Measurements from ENCODE around the gene LY86. TPM values are rescaled to one million over a fixed set of nuclear protein-coding genes. Genes with fewer than 3 reads are reported as not detected.
A peak's percentile ranks its signal among the peaks of the same experiment; 100 is the strongest.

The LY86 gene
- total RNA-seq, 2 experiments from 2014 or later: 1.3 to 2.1 TPM

DNA sequence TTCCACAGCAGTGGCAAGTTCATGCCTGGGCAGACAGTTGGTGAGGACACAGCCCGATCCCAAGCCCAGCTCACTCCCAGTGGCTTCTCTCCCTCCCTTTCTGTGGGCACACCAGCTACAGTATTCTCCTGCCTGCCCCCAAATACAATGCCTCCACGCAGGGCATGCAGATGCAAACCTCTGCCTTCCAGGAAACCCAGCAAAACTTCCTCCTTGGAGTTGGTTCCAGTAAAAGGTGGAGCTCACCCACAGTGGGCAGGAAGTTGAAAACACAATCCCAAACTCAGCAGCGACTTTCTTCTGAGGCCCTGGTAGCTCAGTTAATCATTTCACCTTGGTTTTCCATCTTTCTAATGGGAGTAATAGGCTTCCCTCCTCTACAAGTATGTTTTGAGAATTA, 93.7 kb downstream of the LY86 start:
- no peaks in the 10 kb centered on the region for H3K36me3 Mint-ChIP-seq (ENCODE audit: low read depth)
- Histone ChIP-seq H3K4me3 (ENCODE audit: low read length) (no peak overlapping the region), H3K4me1 (ENCODE audit: insufficient read depth, low read length) (peaks cover 4% of the 10 kb centered on the region), H3K36me3 (ENCODE audit: insufficient read depth, low read length) (no peaks in the 10 kb centered on the region), H3K27me3 (ENCODE audit: control insufficient read depth in 1 of 2, insufficient read depth in 2 of 2, low read length in 2 of 2) (no peaks in the 10 kb centered on the region), H3K9me3 (ENCODE audit: control insufficient read depth in 1 of 2, insufficient read depth in 1 of 2, low read length in 2 of 2) (no peaks in the 10 kb centered on the region), H3K27ac (ENCODE audit: low read depth in 1 of 2, low read length in 2 of 2) (no peak overlapping the region)
- CTCF ChIA-PET: no interaction called here
- TF ChIP-seq, protein P1, sequence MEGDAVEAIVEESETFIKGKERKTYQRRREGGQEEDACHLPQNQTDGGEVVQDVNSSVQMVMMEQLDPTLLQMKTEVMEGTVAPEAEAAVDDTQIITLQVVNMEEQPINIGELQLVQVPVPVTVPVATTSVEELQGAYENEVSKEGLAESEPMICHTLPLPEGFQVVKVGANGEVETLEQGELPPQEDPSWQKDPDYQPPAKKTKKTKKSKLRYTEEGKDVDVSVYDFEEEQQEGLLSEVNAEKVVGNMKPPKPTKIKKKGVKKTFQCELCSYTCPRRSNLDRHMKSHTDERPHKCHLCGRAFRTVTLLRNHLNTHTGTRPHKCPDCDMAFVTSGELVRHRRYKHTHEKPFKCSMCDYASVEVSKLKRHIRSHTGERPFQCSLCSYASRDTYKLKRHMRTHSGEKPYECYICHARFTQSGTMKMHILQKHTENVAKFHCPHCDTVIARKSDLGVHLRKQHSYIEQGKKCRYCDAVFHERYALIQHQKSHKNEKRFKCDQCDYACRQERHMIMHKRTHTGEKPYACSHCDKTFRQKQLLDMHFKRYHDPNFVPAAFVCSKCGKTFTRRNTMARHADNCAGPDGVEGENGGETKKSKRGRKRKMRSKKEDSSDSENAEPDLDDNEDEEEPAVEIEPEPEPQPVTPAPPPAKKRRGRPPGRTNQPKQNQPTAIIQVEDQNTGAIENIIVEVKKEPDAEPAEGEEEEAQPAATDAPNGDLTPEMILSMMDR (IDR thresholded peaks at IDR 0.05): no peak
- H3K27ac Mint-ChIP-seq: no peak overlapping the region
- peaks cover 8% of the 10 kb centered on the region for H3K4me1 Mint-ChIP-seq (ENCODE audit: low read depth)
- DNase-seq: no peak
- POLR2A ChIA-PET: no interaction called here
- no peaks in the 10 kb centered on the region for H3K9me3 Mint-ChIP-seq
- no peak for ATAC-seq (ENCODE audit: poor library complexity)
- intact Hi-C loops (cut with DNase I, micrococcal nuclease): no loop called here
- H3K27me3 Mint-ChIP-seq: no peaks in the 10 kb centered on the region
- H3K4me3 Mint-ChIP-seq: no peak overlapping the region

DNA sequence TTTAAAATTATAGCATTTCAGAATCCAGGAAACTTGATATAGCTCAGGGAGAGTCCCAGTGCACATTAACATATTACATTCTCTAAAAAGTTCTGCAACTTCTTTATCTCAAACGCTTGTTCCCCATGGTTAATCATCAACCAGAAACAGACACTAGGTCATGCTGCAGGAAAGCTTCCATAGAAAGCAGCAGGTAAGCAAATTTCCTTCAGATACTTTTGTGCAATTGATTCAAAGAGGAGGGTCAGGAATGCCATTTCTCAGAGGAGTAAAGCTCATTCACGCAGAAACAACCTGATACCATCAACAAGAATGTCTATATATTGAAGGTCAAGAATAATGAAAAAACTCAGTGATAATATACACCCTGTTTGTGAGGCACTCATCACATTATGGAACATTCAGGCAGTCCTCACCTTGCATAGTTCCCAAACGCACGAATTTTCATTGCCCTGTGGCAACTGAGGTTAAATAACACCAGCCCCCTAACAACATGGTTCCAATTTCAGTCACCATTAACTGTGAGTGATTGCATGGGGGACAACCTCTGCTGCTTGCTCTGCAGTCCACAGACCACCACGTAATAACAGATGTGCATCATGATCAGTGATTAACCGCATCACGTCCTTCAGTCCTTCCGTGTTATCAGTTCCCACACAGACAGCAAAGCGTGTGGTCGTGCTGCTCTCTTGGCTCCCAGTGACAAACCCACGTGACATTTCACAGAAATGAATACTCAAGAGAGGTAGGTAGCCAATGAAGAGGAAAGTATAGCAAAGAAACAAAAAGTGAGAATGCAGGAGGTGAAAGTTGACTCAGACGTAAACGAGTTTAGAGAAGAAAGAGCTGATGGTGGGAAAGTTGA, 95.7 kb downstream of the LY86 start:
- no peak overlapping the region for H3K27ac Mint-ChIP-seq
- POLR2A ChIA-PET: interaction anchor here (0.6 kb wide), 1 partner anchor 1909 kb away, joined by 3 read pairs; no protein-coding TSS in a partner anchor

DNA sequence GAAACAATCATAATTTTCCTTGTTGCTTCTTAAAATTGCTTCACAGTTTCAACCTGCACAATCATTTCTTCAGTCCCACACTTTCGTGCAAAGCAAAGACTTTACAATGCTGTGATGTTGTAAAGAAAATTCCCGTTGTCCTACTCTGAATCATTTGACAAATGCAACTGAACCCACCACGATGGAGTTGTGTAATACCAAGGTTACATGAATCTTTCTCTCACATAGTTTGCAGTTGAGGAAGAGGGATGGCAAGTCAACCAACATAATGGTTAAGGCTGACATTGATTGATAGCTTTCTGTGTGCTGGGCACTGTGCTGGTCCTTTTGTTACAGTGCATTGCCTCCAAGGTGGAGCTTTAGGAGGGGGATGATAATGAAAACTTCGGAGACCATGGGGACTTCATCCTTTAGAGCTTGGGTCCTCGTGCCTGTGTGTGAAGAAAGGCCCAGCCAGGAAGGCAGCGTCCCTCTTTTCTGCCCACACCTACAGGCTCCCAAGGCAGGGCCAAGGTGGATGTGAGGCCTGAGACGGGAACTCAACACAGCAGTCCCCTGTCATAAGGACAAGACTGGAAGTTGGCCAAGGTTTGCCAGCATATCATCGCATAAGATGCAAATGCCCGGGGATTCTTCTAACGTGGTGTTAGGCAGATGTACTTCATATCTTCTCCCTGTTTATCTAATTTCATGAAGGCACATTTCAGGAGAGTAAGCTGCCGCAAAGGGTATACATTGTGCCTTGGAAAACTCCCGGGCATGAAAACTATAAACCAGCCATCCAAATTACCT, 96.9 kb downstream of the LY86 start:
- TF ChIP-seq, protein P1 (IDR thresholded peaks at IDR 0.05): no peak
- ChIA-PET POLR2A (no interaction called here), CTCF (no interaction called here)
- H3K27ac Mint-ChIP-seq: no peak overlapping the region
- intact Hi-C loops (cut with DNase I, micrococcal nuclease): no loop called here
- peaks cover 13% of the 10 kb centered on the region for H3K4me1 Mint-ChIP-seq (ENCODE audit: low read depth)
- no peak overlapping the region for H3K4me3 Mint-ChIP-seq
- ATAC-seq (ENCODE audit: poor library complexity): no peak
- no peaks in the 10 kb centered on the region for H3K36me3 Mint-ChIP-seq (ENCODE audit: low read depth)
- no peaks in the 10 kb centered on the region for H3K27me3 Mint-ChIP-seq
- Histone ChIP-seq H3K9me3 (ENCODE audit: control insufficient read depth in 1 of 2, insufficient read depth in 1 of 2, low read length in 2 of 2) (no peaks in the 10 kb centered on the region), H3K27ac (ENCODE audit: low read depth in 1 of 2, low read length in 2 of 2) (no peak overlapping the region), H3K4me3 (ENCODE audit: low read length) (no peak overlapping the region), H3K4me1 (ENCODE audit: insufficient read depth, low read length) (peaks cover 4% of the 10 kb centered on the region), H3K27me3 (ENCODE audit: control insufficient read depth in 1 of 2, insufficient read depth in 2 of 2, low read length in 2 of 2) (no peaks in the 10 kb centered on the region), H3K36me3 (ENCODE audit: insufficient read depth, low read length) (no peaks in the 10 kb centered on the region)
- H3K9me3 Mint-ChIP-seq: no peaks in the 10 kb centered on the region
- DNase-seq: peak in 2 of 14 experiments; percentile 21 to 32

More for the DNA sequence above, 95.7 kb downstream of the LY86 start:
- H3K4me3 ChIP-seq (ENCODE audit: low read length): no peak overlapping the region
- peaks cover 13% of the 10 kb centered on the region for H3K4me1 Mint-ChIP-seq (ENCODE audit: low read depth)
- CTCF ChIA-PET: no interaction called here
- no peaks in the 10 kb centered on the region for H3K27me3 ChIP-seq (ENCODE audit: control insufficient read depth in 1 of 2, insufficient read depth in 2 of 2, low read length in 2 of 2)
- intact Hi-C loops (cut with DNase I, micrococcal nuclease): no loop called here
- DNase-seq (peak in 1 of 14 experiments; percentile 15), ATAC-seq (ENCODE audit: poor library complexity) (no peak)
- TF ChIP-seq, protein P1 (IDR thresholded peaks at IDR 0.05): no peak
- peaks cover 4% of the 10 kb centered on the region for H3K4me1 ChIP-seq (ENCODE audit: insufficient read depth, low read length)
- no peak overlapping the region for H3K4me3 Mint-ChIP-seq
- H3K9me3 ChIP-seq (ENCODE audit: control insufficient read depth in 1 of 2, insufficient read depth in 1 of 2, low read length in 2 of 2): no peaks in the 10 kb centered on the region
- H3K27ac ChIP-seq (ENCODE audit: low read depth in 1 of 2, low read length in 2 of 2): no peak overlapping the region
- no peaks in the 10 kb centered on the region for H3K36me3 ChIP-seq (ENCODE audit: insufficient read depth, low read length)
- H3K9me3 Mint-ChIP-seq: no peaks in the 10 kb centered on the region
- no peaks in the 10 kb centered on the region for H3K36me3 Mint-ChIP-seq (ENCODE audit: low read depth)
- no peaks in the 10 kb centered on the region for H3K27me3 Mint-ChIP-seq
